SK-N-SH treated with all-trans-retinoic acid at 6 μM for 48 hours (cell line): Measurements from ENCODE around the gene PITRM1.

Experiments
- ATAC-seq: fragments of 200-7000 bp; cut with Tn5 transposase; 3 replicates; pipeline ENCODE4 v1.9.1; 2020; ENCODE audit warnings: mild to moderate bottlenecking, moderate library complexity
- ARNTL ChIP-seq: fragments of 450-650 bp; formaldehyde crosslinking; IDR thresholded peaks from 2 replicates; pipeline ENCODE4 v1.5.0; 2020; ENCODE audit warnings: low read depth, mild to moderate bottlenecking, moderate library complexity, borderline replicate concordance
- BACH2 ChIP-seq: fragments of 250-450 bp; sonication (Bioruptor Pico); IDR thresholded peaks from 2 replicates; pipeline ENCODE4 v1.9.0; 2021; ENCODE audit warnings: mild to moderate bottlenecking, borderline replicate concordance
- CREB5 ChIP-seq: fragments of 250-450 bp; sonication (Bioruptor Pico); IDR thresholded peaks from 2 replicates; pipeline ENCODE4 v1.5.1; 2020; ENCODE audit warnings: low read depth, mild to moderate bottlenecking, moderate library complexity
- CSDC2 ChIP-seq: fragments of 250-450 bp; sonication (Bioruptor Pico); IDR thresholded peaks from 2 replicates; pipeline ENCODE4 v1.5.0; 2020; ENCODE audit warnings: mild to moderate bottlenecking, moderate library complexity
- ESRRG ChIP-seq: fragments of 250-450 bp; sonication (Bioruptor Pico); IDR thresholded peaks from 2 replicates; pipeline ENCODE4 v1.6.1; 2021; ENCODE audit warnings: mild to moderate bottlenecking
- GLIS3 ChIP-seq: fragments of 250-450 bp; sonication (Bioruptor Pico); IDR thresholded peaks from 2 replicates; pipeline ENCODE4 v1.5.0; 2020; ENCODE audit warnings: mild to moderate bottlenecking, moderate library complexity
- ISL1 ChIP-seq: fragments of 250-450 bp; sonication (Bioruptor Pico); IDR thresholded peaks from 2 replicates; pipeline ENCODE4 v2.1.2; 2022; ENCODE audit warnings: mild to moderate bottlenecking, moderate library complexity
- OSR1 ChIP-seq: fragments of 250-450 bp; sonication (Bioruptor Pico); IDR thresholded peaks from 2 replicates; pipeline ENCODE4 v1.8.0; 2022; ENCODE audit warnings: moderate library complexity, mild to moderate bottlenecking, inconsistent platforms
- POU6F1 ChIP-seq: fragments of 250-450 bp; sonication (Bioruptor Pico); IDR thresholded peaks from 2 replicates; pipeline ENCODE4 v1.8.0; 2021; ENCODE audit warnings: low read depth, mild to moderate bottlenecking, moderate library complexity, borderline replicate concordance
- PPARA ChIP-seq: fragments of 250-450 bp; sonication (Bioruptor Pico); IDR thresholded peaks from 2 replicates; pipeline ENCODE4 v1.5.0; 2020; ENCODE audit warnings: mild to moderate bottlenecking, borderline replicate concordance
- RARB ChIP-seq: fragments of 250-450 bp; sonication (Bioruptor Pico); IDR thresholded peaks from 2 replicates; pipeline ENCODE4 v1.8.0; 2021; ENCODE audit warnings: mild to moderate bottlenecking, moderate library complexity
- SNAI2 ChIP-seq: fragments of 250-450 bp; sonication (Bioruptor Pico); IDR thresholded peaks from 2 replicates; pipeline ENCODE4 v1.5.0; 2020; ENCODE audit warnings: mild to moderate bottlenecking, moderate library complexity
- TCF4 ChIP-seq: fragments of 250-450 bp; sonication (Bioruptor Pico); IDR thresholded peaks from 2 replicates; pipeline ENCODE4 v1.8.0; 2021; ENCODE audit warnings: mild to moderate bottlenecking, moderate library complexity, borderline replicate concordance
- ZC3H10 ChIP-seq: fragments of 250-450 bp; sonication (Bioruptor Pico); IDR thresholded peaks from 2 replicates; pipeline ENCODE4 v1.5.1; 2021; ENCODE audit warnings: mild to moderate bottlenecking, moderate library complexity
- ZFP3 ChIP-seq: fragments of 250-450 bp; sonication (Bioruptor Pico); IDR thresholded peaks from 2 replicates; pipeline ENCODE4 v1.5.0; 2020; ENCODE audit warnings: mild to moderate bottlenecking, moderate library complexity
- ZFP30 ChIP-seq: fragments of 450-650 bp; formaldehyde crosslinking; IDR thresholded peaks from 2 replicates; pipeline ENCODE4 v1.5.0; 2022; ENCODE audit warnings: mild to moderate bottlenecking, moderate library complexity
- ZNF8 ChIP-seq: fragments of 450-650 bp; formaldehyde crosslinking; IDR thresholded peaks from 2 replicates; pipeline ENCODE4 v1.5.0; 2020; ENCODE audit warnings: mild to moderate bottlenecking, moderate library complexity
- TF ChIP-seq, protein P1 (sequence below): fragments of 250-450 bp; sonication (Bioruptor Pico); IDR thresholded peaks from 2 replicates; pipeline ENCODE4 v1.8.0; 2020; ENCODE audit warnings: mild to moderate bottlenecking, moderate library complexity, borderline replicate concordance
- TF ChIP-seq, protein P2 (sequence below): fragments of 250-450 bp; sonication (Bioruptor Pico); IDR thresholded peaks from 2 replicates; pipeline ENCODE4 v1.5.1; 2021; ENCODE audit warnings: mild to moderate bottlenecking, moderate library complexity
- TF ChIP-seq, protein P3 (sequence below): fragments of 250-450 bp; sonication (Bioruptor Pico); IDR thresholded peaks from 2 replicates; pipeline ENCODE4 v1.5.0; 2020; ENCODE audit warnings: mild to moderate bottlenecking, moderate library complexity

The PITRM1 gene

DNA sequence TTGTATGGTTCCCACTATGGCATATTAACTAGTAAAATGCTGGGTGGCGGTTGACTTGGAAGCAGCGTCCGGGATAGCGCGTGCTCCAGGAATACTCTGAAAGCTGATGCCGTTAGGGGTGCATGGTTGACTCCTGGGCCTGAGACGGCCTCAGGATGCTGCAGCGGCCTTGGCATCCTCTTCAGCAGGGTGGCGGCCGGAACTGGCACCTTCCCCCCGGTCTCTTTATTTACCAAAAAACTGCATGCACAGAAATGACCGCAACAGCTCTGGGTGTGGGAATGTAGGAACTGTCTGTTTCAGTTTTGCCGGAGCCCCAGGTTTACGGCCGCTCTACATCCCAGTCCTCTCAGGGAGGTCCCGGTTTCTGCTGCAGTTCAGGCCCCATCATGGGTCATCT lies 76.4 kb downstream of the PITRM1 start:
- ATAC-seq: peak; percentile 7
- TF ChIP-seq ZFP3 (CRISPR knock-in tag): no peak
- TF ChIP-seq ZNF8 (CRISPR knock-in tag): no peak
- no peak for TF ChIP-seq ARNTL
- TF ChIP-seq, protein P1, sequence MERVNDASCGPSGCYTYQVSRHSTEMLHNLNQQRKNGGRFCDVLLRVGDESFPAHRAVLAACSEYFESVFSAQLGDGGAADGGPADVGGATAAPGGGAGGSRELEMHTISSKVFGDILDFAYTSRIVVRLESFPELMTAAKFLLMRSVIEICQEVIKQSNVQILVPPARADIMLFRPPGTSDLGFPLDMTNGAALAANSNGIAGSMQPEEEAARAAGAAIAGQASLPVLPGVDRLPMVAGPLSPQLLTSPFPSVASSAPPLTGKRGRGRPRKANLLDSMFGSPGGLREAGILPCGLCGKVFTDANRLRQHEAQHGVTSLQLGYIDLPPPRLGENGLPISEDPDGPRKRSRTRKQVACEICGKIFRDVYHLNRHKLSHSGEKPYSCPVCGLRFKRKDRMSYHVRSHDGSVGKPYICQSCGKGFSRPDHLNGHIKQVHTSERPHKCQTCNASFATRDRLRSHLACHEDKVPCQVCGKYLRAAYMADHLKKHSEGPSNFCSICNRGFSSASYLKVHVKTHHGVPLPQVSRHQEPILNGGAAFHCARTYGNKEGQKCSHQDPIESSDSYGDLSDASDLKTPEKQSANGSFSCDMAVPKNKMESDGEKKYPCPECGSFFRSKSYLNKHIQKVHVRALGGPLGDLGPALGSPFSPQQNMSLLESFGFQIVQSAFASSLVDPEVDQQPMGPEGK (CRISPR knock-in tag): no peak
- TF ChIP-seq, protein P2, sequence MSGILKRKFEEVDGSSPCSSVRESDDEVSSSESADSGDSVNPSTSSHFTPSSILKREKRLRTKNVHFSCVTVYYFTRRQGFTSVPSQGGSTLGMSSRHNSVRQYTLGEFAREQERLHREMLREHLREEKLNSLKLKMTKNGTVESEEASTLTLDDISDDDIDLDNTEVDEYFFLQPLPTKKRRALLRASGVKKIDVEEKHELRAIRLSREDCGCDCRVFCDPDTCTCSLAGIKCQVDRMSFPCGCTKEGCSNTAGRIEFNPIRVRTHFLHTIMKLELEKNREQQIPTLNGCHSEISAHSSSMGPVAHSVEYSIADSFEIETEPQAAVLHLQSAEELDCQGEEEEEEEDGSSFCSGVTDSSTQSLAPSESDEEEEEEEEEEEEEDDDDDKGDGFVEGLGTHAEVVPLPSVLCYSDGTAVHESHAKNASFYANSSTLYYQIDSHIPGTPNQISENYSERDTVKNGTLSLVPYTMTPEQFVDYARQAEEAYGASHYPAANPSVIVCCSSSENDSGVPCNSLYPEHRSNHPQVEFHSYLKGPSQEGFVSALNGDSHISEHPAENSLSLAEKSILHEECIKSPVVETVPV (CRISPR knock-in tag): no peak
- no peak for TF ChIP-seq PPARA (CRISPR knock-in tag)
- no peak for TF ChIP-seq RARB
- no peak for TF ChIP-seq CSDC2 (CRISPR knock-in tag)
- no peak for TF ChIP-seq OSR1 (CRISPR knock-in tag)
- no peak for TF ChIP-seq ESRRG (CRISPR knock-in tag)
- TF ChIP-seq TCF4: no peak
- TF ChIP-seq ZFP30 (CRISPR knock-in tag): no peak
- TF ChIP-seq ZC3H10 (CRISPR knock-in tag): no peak
- no peak for TF ChIP-seq CREB5 (CRISPR knock-in tag)
- TF ChIP-seq, protein P3, sequence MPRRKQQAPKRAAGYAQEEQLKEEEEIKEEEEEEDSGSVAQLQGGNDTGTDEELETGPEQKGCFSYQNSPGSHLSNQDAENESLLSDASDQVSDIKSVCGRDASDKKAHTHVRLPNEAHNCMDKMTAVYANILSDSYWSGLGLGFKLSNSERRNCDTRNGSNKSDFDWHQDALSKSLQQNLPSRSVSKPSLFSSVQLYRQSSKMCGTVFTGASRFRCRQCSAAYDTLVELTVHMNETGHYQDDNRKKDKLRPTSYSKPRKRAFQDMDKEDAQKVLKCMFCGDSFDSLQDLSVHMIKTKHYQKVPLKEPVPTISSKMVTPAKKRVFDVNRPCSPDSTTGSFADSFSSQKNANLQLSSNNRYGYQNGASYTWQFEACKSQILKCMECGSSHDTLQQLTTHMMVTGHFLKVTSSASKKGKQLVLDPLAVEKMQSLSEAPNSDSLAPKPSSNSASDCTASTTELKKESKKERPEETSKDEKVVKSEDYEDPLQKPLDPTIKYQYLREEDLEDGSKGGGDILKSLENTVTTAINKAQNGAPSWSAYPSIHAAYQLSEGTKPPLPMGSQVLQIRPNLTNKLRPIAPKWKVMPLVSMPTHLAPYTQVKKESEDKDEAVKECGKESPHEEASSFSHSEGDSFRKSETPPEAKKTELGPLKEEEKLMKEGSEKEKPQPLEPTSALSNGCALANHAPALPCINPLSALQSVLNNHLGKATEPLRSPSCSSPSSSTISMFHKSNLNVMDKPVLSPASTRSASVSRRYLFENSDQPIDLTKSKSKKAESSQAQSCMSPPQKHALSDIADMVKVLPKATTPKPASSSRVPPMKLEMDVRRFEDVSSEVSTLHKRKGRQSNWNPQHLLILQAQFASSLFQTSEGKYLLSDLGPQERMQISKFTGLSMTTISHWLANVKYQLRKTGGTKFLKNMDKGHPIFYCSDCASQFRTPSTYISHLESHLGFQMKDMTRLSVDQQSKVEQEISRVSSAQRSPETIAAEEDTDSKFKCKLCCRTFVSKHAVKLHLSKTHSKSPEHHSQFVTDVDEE: no peak
- no peak for TF ChIP-seq BACH2 (CRISPR knock-in tag)
- no peak for TF ChIP-seq GLIS3 (CRISPR knock-in tag)
- TF ChIP-seq, all 23 proteins: peak for 0

- TF ChIP-seq OSR1 (CRISPR knock-in tag) (no peak), ZFP3 (CRISPR knock-in tag) (peak; percentile 89; the same call in 1 of the 2 replicates), ISL1 (peak; percentile 79), ZC3H10 (CRISPR knock-in tag) (0 out of 2 replicates have a peak, but pooled peaks have one; percentile 14), BACH2 (CRISPR knock-in tag) (no peak), GLIS3 (CRISPR knock-in tag) (no peak)
- TF ChIP-seq, protein P3: no peak
- ATAC-seq: peak; percentile 86
Observed at GRCh38 chr10:3095373-3096139, 77.0 kb downstream of the PITRM1 start.

DNA sequence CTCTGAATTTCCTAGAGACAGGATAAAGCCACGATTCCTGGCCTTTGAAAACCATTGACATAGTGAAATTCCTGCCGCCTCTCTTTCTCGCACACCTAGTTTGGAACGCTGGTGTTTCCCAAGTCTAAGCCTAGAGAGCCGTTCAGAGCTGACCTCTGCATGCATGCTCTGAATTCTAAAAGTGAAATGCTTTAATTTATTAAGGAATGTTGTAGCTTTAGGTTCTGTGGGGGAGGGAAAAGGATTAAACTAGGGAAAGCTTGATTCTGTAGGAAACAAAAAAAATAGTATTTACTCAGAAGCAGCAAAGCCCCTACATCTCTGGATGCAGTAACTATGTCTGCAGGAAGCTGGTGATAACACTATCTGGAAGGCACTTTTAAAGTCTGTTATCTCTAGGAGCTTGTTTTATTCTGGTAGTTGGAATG lies 78.0 kb downstream of the PITRM1 start:
- peak; percentile 2; the same call in 2 of the 3 replicates for ATAC-seq
- TF ChIP-seq, protein P2 (CRISPR knock-in tag): no peak
- TF ChIP-seq GLIS3 (CRISPR knock-in tag): no peak
- no peak for TF ChIP-seq OSR1 (CRISPR knock-in tag)
- TF ChIP-seq CREB5 (CRISPR knock-in tag): no peak
- TF ChIP-seq ZC3H10 (CRISPR knock-in tag): no peak
- no peak for TF ChIP-seq ARNTL
- TF ChIP-seq POU6F1 (CRISPR knock-in tag): no peak
- no peak for TF ChIP-seq PPARA (CRISPR knock-in tag)
- TF ChIP-seq SNAI2 (CRISPR knock-in tag): no peak
- no peak for TF ChIP-seq ZFP30 (CRISPR knock-in tag)
- TF ChIP-seq ESRRG (CRISPR knock-in tag): no peak
- no peak for TF ChIP-seq CSDC2 (CRISPR knock-in tag)
